Sigmoid colon (tissue), 4 donors: ENCODE results near the gene HRH2.

Experiments used
- POLR2A ChIP-seq, 2 donors: fragments of 450-650 bp; IDR thresholded peaks; one replicate each; pipeline ENCODE4 v1.6.1; 2016; ENCODE audit warnings: antibody characterized with exemption in 2 of 2, mild to moderate bottlenecking in 2 of 2, moderate library complexity in 2 of 2
- POLR2AphosphoS5 ChIP-seq, 4 donors: sonication (generic); formaldehyde crosslinking; IDR thresholded peaks; one replicate each; pipeline ENCODE4 v1.6.1; 2017; ENCODE audit warnings: antibody characterized with exemption in 4 of 4

- TF ChIP-seq POLR2A (IDR thresholded peaks at IDR 0.05) (no peak), POLR2AphosphoS5 (IDR thresholded peaks at IDR 0.05) (no peak)
These were observed 13.1 kb downstream of the HRH2 start for GRCh38 chr5:175671013-175671412.
